DMS 273 treated with DMSO at 0.1 percent for 48 hours (cell line): ENCODE results near the gene ARHGEF11.

Experiments used
- DNase-seq: peaks from one replicate; lab custom pipeline; 2025; lab: John Stamatoyannopoulos, UW

Gene ARHGEF11

DNA sequence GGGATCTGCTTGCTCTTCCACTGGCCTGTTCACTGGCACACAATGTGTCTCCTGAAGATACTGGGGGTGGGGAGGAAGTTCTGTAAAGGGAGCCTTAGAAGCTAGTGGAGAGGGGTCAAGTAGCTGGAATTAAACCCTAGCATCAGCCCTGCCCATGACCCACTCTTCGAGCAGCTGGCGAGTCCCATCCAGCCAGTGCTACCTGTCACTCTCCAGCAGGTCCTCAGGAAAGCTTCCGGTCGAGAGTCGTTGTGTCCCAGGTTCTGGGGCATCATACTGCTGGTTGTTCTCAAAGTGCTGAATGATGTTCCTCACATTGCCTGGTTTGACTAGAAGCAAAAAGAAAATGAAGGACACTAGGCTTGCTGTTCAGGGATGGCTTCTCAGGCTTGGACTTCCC, 94.2 kb downstream of the ARHGEF11 start:
- DNase-seq: no peak

DNA sequence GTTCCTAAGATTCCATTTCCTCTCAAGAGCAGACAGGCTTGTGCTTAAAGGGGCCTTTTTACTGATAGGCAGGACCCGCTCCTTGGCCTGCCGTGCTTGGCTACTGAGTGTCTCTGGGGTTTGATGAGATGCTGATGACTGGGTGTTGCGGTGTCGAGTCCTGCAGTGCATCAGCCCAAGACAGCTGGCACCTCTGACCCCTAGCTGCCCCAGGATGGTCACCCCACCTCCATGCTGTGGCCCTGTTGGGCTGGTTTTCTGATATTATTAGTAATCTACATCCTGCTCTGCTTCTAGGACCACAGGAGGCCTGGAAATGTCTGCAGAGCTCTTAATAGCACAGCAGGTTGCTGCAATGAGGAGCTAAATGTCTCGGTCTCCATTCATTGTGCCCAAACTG, 96.4 kb downstream of the ARHGEF11 start:
- DNase-seq: no peak

DNA sequence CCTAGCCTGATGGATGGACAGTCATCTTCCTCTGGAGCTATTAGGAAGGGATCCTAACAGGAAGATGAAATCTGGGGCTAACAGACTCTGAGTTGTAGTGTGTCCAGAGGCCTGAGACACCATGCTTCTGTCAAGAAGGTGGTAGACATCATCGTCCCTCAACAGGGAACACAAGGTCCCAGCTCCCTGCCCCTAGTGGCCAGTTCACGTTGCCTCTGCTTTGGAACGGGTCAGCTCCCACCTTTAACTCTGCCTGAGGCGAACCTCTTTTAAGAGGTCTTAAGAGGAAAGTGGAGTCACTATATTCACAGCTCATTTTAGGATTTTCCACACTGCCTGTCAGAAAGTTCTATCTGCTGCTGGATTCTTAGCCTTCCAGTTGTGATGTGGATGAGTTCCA, 96.8 kb downstream of the ARHGEF11 start:
- no peak for DNase-seq

DNA sequence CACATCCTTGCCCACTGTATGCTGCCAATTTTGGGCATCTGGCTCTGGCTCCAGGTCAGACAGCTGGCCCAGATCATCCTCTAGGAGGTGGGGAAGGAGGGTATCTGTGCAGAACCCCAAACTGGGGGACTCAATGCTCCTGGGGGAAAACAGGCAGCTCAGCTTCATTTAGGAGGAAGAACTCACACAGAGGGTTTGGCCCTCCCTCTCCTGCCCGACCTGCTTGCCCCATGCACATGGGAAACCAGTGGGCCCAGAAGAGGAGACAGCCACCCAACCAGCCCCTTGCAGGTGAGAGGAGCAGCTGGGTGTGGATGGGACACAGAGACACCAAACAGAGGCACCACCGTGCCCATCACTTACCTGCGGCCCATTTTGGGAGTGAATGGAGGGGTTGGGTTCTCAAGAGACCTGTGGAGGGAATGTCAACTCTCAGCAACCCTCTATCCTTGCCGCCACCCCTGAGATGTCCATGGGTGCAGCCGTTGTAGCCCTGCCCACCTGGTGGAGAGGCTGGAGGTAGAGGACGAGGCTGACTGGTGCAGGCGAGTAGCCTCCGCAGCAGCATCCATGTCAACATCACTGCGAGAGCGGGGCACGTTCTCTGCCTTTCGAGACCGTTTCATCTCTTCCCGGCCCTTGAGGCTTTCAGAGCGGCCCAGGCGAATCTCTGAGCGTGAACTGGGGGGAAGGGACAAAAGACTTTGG, 97.6 kb downstream of the ARHGEF11 start:
- no peak for DNase-seq

DNA sequence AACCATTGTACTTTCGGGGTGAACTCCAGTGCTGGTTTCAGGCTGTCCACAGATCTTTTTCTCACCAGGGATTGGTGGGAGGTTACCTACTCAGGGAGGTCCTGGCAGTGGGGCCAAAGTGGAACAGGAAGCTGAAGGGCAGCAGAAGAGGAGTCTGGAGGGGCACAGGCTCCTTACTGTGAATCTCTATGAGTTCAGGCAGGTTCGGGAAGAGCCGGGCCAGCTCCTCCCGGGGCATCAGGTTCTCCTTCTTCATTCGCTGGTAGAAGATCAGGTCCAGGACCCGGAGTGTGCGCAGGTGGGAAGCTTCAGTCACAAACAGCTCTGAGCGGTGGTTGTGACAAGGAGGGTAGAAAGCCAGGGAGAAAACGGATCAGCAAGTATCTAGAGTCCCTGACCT, 98.4 kb downstream of the ARHGEF11 start:
- no peak for DNase-seq

DNA sequence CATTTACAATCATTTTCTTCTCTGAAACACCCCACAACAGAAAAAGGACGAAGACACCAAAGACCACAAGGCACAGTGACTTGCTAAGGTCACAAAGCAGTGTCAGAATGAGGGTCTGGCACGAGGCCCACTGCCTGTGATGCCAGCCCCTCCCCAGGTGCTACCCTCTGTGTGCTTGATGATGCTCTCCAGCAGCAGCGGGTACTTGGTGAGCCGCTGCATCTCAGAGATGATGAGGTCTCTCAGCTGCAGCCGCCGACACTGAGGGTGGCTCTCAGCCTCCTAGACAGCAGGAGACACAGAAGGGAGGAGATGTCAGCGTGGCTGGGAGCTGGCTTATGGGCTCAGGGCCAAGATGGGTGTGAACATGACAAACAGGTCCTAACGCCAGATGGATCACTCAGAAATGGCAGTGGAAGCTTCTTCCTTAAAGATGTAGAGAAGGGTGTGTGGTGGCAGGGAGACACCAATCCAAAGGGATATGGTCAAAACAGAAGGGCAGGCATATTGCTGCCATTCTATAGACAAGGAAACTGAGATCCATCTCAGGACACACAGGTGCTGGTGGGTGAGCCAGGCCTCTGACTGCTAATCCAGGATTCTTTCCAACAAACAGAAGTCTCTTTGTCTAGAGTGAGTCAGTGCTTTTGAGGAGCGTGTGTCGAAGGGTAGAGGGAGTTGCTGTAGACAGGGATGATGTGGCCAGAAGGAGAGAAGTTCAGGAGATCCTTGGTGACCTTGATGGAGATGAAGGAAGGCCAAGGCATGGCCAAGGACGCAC, 99.5 kb downstream of the ARHGEF11 start:
- DNase-seq: no peak

DNA sequence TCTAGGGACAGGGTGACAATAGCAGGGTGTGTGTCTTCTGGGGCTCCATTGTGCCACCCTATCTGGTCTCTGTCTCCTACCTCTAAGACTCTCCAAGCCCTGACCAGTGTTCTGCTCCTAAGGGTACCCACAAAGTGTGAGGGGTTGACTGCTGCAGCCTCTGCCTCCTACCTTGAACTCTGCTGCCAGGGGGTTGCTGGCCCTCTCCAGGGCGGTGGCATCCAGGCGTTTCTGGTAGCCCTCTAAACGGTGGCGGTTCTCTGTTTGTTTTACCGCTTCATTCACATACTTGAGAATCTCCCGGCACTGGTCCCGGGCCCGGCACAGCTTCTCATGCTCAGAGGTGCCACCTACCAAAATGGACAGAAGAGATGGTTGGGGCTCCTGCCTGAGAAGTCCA, 100.7 kb downstream of the ARHGEF11 start:
- no peak for DNase-seq

DNA sequence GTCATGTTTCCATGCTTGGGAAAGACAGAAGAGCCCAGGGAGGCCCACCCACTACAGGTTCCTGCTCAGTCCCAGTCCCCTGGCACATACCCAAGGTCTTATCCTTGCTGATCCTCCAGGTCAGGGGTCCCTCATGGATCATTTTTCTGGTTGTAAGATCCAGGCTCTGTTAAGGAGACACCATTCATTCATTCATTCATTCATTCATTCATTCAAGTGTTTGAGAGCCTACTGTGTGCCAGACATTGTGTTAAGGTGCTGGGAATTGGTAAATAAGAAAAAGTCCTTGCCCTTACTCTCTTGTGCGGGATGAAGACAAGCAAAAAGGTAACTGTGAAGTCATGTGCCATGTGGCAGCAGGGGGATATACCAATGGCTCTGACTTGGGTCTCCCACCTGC, 101.3 kb downstream of the ARHGEF11 start:
- no peak for DNase-seq

DNA sequence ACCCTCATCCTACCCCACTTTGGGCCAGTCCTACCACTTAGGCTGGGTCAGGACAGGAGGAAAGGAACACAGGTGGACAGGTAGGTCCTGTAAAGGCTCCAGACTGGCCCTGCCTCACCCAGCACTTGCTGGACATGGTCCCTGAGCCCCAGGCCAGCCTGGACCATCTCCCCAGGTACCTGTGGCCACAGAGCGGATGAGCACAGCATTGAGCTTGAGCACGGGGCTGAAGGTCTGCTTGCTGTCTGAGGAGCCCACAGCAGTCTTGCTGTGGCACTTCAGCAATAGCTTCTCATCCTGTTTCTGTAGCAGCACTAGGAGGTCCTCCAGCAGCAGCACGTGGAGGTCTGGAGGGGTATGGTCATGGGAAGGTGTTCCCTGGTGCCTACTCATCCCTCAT, 101.8 kb downstream of the ARHGEF11 start:
- DNase-seq: no peak

DNA sequence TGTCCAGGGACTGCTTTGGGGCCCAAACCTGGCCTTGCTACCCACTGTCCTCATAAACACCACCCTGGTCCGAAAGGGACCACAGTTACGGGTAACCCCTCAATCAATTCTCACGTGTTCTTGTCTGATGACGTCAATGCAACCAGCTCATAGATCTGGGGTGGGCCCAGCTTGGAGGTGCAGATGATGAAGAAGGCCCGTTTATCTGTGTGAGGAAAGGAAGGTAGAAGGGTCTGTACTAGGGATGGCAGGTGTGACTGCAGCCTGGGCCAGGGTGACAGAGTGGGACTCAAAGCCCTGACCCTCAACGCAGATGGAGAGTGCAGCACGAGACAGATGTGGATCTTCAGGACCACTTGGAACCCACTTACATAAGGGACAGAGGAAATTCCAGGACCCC, 103.0 kb downstream of the ARHGEF11 start:
- no peak for DNase-seq

DNA sequence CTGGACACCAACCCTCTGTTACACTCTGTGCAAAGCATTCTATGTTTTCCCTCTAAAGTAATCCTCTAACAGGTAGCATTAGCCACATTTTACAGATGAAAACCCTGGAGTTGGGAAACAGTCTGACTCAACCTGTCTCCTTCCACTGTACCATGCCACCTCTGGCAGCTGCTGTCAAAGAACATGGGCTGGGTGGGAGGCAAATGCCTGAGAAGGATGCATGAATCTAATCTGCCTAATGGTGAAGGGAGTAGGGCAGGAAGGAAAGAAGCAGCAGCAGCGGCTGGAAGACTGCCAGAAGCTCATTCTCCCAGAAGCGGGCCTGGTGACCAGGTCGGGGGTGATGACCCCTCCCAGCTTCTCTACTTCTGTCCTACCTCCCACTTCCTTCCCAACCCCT, 103.4 kb downstream of the ARHGEF11 start:
- DNase-seq: no peak

DNA sequence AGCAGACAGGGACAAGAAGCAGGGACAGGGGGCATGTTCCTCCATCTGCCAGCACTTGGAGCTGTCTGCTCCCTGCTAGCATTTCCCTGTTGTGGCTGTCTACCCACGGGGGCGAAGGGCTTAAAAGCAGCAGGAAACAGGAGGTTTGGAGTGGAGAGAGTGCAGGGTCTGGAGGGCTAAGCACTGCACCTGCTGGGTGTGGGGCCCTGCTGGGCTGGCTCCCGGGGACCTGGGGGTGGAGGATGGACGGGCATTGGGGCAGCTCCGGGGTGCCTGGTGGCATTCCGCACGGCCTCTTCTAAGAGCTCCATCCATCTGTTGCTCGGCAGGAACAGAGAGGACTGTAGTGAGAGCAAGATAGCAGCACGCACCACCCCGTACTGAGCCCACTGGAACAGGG, 103.9 kb downstream of the ARHGEF11 start:
- no peak for DNase-seq

DNA sequence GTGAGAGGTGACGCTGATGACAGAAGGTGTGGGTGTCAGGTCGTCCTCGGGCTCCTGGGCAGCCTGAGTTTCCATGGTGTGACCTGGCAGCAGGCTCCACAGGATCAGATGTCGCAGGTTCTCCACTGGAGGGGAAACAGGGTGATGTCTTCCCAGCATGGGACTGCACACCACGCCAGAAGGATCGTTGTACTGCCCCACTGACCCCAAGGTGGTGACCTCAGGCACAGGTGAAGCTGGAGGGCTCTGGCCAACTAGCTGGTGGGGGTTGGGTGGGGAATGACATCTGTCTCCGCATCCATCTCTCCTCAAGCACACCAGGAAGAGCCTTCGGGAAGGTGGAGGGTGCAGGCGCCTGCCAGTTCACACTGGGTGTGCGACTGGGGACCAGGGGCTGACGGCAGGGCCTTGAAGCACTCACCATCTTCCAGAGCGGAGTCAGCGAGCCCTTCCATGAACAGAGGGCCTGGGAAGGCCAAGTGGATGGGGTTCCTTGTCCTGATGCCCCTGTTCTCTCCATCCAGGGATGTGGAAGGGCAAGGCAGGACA, 105.7 kb downstream of the ARHGEF11 start:
- DNase-seq: no peak

DNA sequence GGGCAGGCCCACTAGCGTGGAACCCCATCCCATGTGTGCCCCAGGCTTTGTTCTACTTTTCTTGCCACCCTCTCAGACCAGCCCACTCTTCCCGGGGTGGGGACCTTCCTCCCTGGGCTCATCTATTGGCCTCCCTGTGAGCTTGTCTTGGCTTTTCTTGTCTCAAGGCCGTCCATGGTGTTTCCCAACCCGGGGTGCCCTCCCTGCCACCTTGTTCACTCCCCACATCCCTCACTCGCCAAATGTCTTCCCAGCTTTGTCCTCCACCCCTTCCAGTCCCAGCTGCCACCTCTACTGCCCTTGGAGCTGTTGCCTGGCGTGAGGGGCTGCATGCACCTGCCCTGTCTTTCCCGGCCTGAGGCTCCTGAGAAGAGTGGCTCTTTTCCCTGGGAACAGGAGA, 106.7 kb downstream of the ARHGEF11 start:
- DNase-seq: no peak

DNA sequence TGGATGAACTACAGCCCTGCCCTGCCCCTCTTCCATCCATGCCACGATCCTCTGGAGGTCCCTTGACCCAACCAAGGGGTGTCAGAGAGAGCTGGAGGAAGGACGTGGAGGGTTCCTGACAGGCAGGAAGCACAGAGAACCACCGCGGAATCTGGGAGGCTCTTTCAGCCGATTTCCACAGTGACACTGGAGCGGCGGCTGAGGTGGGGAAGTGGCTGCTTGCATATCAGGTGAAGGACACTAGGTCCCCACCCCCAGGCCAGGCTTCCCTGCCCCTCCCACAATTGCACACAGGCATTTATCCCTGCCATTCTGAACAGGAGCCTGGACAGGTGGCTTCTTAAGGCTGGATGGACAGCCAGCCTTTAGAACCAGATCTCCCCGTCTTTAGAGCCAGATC, 107.7 kb downstream of the ARHGEF11 start:
- no peak for DNase-seq

DNA sequence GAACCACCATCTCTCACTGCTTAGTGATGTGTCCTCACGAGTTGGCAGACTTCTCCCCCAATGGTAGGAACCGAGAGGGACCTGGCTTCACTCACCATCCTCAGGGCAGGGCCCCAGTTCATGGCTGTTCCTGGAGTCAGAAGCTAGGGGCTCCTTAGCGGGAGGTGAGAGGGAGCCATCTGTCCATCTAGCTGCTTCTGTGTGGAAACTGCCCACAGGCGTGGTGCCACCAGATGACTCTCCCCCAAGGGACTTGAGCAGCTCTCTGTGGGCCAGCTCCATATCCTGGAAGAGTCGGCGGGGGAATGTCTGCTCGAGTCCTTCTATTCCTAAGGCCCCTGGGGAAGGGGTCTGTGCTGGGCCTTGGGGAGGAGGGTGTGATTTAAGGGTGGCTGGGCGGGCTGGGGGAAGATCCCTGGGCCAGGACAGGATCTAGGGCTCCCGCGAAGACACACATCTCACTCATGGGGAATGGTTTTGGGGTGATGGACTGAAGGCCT, 108.8 kb downstream of the ARHGEF11 start:
- no peak for DNase-seq

DNA sequence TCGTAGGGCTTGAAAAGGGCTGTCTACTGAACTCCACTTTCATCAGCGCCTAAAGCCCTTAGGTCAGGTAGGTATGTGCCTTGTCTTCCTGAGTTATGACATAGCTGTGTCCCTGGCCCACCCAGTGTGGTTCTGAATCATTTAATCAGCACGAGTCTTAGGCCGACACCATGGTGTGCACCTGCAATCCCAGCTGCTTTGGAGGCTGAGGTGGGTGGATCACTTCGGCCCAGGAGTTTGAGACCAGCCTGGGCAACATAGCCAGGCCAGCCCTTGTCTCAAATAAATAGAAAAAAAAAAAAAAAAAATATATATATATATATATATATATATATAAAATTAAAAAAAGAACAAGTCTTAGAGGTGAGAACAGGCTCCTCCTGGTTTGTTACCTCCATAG, 109.4 kb downstream of the ARHGEF11 start:
- no peak for DNase-seq

DNA sequence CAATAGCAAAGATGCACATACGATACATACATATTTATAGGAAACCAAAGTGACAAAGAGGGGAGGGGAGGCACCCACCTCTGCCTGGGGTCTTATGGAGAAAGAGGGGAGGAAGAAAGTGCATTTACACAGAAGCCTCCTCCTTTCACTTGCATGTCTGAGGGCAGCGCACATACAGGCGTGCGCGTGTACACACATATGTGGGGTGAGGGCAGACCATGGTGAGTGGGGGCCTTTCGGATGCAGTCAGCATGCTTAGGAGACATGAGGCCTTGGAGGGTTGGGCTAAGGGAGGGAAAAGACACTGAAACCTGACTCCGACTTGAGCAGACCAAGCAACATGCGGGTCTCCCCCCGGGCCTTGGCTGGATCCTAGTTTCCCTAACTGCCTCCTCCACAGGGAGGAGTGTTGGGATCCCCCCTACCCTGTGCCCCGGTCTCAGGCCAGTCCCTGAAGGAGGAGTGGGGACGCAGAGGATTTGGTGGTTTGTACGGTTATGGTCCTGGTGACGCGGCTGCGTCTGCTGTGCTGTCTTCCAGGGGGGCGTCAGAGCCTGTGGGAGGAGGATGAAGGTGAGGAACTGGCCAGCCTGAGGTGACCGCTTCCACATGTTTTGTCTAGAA, 109.9 kb downstream of the ARHGEF11 start:
- no peak for DNase-seq

DNA sequence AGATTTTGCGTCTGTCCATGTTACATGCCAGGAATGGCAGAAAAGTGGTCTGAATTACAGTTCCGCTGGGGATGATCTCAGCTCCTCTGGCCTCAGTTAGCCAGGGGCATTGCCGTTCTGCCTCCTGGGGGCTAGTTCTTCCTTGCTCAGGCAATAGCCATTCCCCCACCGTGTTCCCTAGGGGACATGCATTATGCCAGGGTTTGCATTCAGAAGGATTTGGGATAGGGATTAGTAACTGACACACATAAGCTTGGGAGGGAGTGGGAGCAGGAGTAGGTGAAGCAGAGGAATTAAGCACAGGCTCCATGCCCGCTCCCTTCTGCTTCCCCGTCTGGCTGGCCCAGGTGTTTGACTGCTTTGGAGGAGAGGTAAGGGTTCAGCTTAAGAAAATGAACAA, 112.4 kb downstream of the ARHGEF11 start:
- no peak for DNase-seq

DNA sequence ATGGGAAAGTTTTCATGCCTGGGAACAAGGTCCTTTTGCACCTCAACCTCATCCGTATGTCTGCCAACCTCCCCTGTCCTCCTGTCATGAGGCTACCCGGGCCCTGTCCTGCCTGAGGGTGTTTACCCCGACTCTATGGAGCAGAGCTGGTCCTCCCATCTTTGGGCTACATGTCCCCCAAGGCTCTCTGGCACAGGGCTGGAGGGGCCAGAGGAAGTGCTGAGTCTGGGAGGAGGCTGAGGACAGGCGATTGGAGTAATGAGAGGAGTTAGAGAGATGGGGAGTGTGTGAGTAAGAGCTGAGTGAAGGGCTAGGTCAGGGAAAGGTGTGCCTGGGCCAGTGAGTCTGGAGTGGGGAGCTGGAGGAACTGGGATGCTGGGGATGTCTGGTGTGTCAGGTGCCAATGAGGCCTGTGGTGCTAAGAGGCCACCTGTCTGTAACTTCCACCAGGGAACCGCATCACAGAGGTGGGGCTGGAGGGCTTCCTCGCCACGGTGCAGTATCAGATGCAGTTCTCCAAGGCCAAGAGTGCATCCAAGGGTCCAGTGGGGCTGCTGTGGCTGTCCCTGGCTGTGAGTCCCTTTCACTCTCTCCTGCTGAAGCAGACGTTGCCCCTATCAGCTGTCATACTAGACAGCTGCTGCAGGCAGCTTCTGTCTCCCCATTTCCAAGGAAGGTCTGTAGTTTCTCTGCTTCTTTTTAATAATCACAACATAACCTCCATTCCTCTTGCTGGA, 113.4 kb downstream of the ARHGEF11 start:
- DNase-seq: no peak

DNA sequence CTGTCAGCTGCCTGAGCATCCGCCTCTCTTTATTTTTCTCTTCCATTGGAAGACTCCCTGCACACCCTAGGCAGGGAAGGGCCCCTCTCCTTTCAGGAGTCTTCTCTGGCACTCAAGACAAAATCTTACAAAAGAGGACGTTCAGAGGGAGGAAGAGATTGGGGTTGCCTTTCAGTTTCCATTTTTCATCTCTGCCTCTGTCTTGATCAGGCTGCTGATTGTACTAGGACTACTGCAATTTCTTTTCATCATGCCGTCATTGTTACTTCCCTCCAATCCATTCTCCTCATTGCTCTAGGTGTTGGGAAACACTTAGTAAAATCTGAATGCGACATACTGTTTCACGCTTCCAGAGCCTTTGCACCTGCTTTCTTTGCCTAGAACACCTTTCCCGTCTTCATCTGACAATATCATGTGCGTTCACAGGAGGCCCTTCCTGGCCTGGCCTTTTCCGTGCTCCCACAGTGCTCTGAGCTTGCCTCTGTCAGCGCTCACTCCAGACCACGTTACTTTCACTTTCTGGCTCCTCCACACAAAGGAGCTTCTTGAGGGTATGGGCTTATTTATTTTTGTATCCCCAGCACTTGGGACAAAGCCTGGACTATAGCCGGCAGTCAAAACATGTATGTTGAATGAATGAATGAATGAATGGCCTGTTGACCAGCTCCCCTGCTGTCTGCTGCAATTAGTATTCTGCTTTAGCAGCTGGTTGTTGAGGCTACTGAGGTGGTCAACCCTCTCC, 114.2 kb downstream of the ARHGEF11 start:
- DNase-seq: no peak
